ENCODE results near the gene RELL1. TPM values are rescaled to one million over a fixed set of nuclear protein-coding genes. Genes with fewer than 3 reads are reported as not detected.

Gene RELL1
- polyA plus RNA-seq, 1 donor from 2014 or later, result 0.86 TPM

Other genes with a start within 250 kb of the RELL1 start
- gene PGM2, start 140.3 kb upstream of the RELL1 start, polyA plus RNA-seq, result 19.8 TPM
- gene TBC1D1, start 204.7 kb upstream of the RELL1 start, polyA plus RNA-seq, result 40.9 TPM